ENCODE measurements around the gene ITPR1.

ITPR1 gene

GRCh38 chr3:4817128-4817527 is 324.0 kb downstream of the ITPR1 start:
- no peaks in the 10 kb centered on the region for H3K27me3 ChIP-seq (ENCODE audit: insufficient read depth, low read length)
- no peaks in the 10 kb centered on the region for H3K79me2 ChIP-seq (ENCODE audit: insufficient read depth, low read length)
- H3K9me2 ChIP-seq (ENCODE audit: low read depth, low read length) = no peaks in the 10 kb centered on the region
- TF ChIP-seq EZH2 (IDR thresholded peaks at IDR 0.05; ENCODE audit: borderline replicate concordance, low read length) (no peak), CTCF (IDR thresholded peaks at IDR 0.05; ENCODE audit: low read length) (no peak)
- H2AFZ ChIP-seq (ENCODE audit: low read length) = no peak overlapping the region
- no peak overlapping the region for H3K4me3 ChIP-seq (ENCODE audit: low read depth, low read length, poor library complexity, severe bottlenecking)
- H3K36me3 ChIP-seq (ENCODE audit: insufficient read depth, low read length) = no peaks in the 10 kb centered on the region
- H3K4me2 ChIP-seq (ENCODE audit: low read length) = no peak overlapping the region
- H4K20me1 ChIP-seq (ENCODE audit: insufficient read depth, low read length) = no peaks in the 10 kb centered on the region
- 0 out of 2 replicates have a peak, but pooled peaks cover 3% of the 10 kb centered on the region for H3K9me3 ChIP-seq (ENCODE audit: low read length)
- H3K27ac ChIP-seq (ENCODE audit: low read depth, low read length, poor library complexity, severe bottlenecking) = no peak overlapping the region
- H3K4me1 ChIP-seq (ENCODE audit: insufficient read depth, low read length, severe bottlenecking) = no peaks in the 10 kb centered on the region
- no peak overlapping the region for H3K9ac ChIP-seq (ENCODE audit: low read length)
- no peaks in the 10 kb centered on the region for H3F3A ChIP-seq (ENCODE audit: insufficient read depth, low read length)

- Histone ChIP-seq H2AFZ (ENCODE audit: low read length) (no peak overlapping the region), H3K4me1 (ENCODE audit: insufficient read depth, low read length, severe bottlenecking) (no peaks in the 10 kb centered on the region), H3K4me2 (ENCODE audit: low read length) (no peak overlapping the region), H3K9ac (ENCODE audit: low read length) (no peak overlapping the region), H3F3A (ENCODE audit: insufficient read depth, low read length) (no peaks in the 10 kb centered on the region), H3K36me3 (ENCODE audit: insufficient read depth, low read length) (no peaks in the 10 kb centered on the region), H3K9me3 (ENCODE audit: low read length) (0 out of 2 replicates have a peak, but pooled peaks cover 3% of the 10 kb centered on the region), H3K27me3 (ENCODE audit: insufficient read depth, low read length) (no peaks in the 10 kb centered on the region), H4K20me1 (ENCODE audit: insufficient read depth, low read length) (no peaks in the 10 kb centered on the region), H3K27ac (ENCODE audit: low read depth, low read length, poor library complexity, severe bottlenecking) (no peak overlapping the region), H3K4me3 (ENCODE audit: low read depth, low read length, poor library complexity, severe bottlenecking) (no peak overlapping the region), H3K9me2 (ENCODE audit: low read depth, low read length) (no peaks in the 10 kb centered on the region), H3K79me2 (ENCODE audit: insufficient read depth, low read length) (no peaks in the 10 kb centered on the region)
- no peak for TF ChIP-seq EZH2 (IDR thresholded peaks at IDR 0.05; ENCODE audit: borderline replicate concordance, low read length)
- TF ChIP-seq CTCF (IDR thresholded peaks at IDR 0.05; ENCODE audit: low read length) = no peak
Measured at GRCh38 chr3:4818164-4818563, 325.0 kb downstream of the ITPR1 start.

- Histone ChIP-seq H3K36me3 (ENCODE audit: insufficient read depth, low read length) (no peaks in the 10 kb centered on the region), H3K4me3 (ENCODE audit: low read depth, low read length, poor library complexity, severe bottlenecking) (no peak overlapping the region), H3F3A (ENCODE audit: insufficient read depth, low read length) (no peaks in the 10 kb centered on the region), H3K4me1 (ENCODE audit: insufficient read depth, low read length, severe bottlenecking) (no peaks in the 10 kb centered on the region), H3K9me2 (ENCODE audit: low read depth, low read length) (no peaks in the 10 kb centered on the region), H3K4me2 (ENCODE audit: low read length) (no peak overlapping the region), H2AFZ (ENCODE audit: low read length) (no peak overlapping the region), H3K27me3 (ENCODE audit: insufficient read depth, low read length) (no peaks in the 10 kb centered on the region), H3K9ac (ENCODE audit: low read length) (no peak overlapping the region), H3K27ac (ENCODE audit: low read depth, low read length, poor library complexity, severe bottlenecking) (no peak overlapping the region), H4K20me1 (ENCODE audit: insufficient read depth, low read length) (no peaks in the 10 kb centered on the region), H3K79me2 (ENCODE audit: insufficient read depth, low read length) (no peaks in the 10 kb centered on the region), H3K9me3 (ENCODE audit: low read length) (0 out of 2 replicates have a peak, but pooled peaks cover 3% of the 10 kb centered on the region)
- TF ChIP-seq CTCF (IDR thresholded peaks at IDR 0.05; ENCODE audit: low read length) (no peak), EZH2 (IDR thresholded peaks at IDR 0.05; ENCODE audit: borderline replicate concordance, low read length) (no peak)
Measured at GRCh38 chr3:4818986-4819693, 326.0 kb downstream of the ITPR1 start.
